Panc1 (cell line): ENCODE results near the gene KIRREL3. TPM values are rescaled to one million over a fixed set of nuclear protein-coding genes. Genes with fewer than 3 reads are reported as not detected.

ENCODE experiments used
- ATAC-seq: fragments of 200-7000 bp; cut with Tn5 transposase; 2 replicates; pipeline ENCODE4 v1.9.1; 2020; ENCODE audit warnings: mild to moderate bottlenecking, moderate library complexity
- BruUV-seq: library from RNA; stranded (reverse); fragments of 400-500 nt; replicated peaks from 2 replicates; lab custom pipeline; 2021; lab: Mats Ljungman, UMichigan
- CTCF ChIA-PET: fragments of 300-600 bp; sonication (Branson Sonifier 250); formaldehyde crosslinking; loops from one replicate; lab custom pipeline; 2022; ENCODE audit warnings: antibody characterized with exemption; lab: Charles Lee
- POLR2A ChIA-PET: fragments of 300-600 bp; sonication (Branson Sonifier 250); formaldehyde crosslinking; loops from one replicate; lab custom pipeline; 2022; ENCODE audit warnings: antibody characterized with exemption; lab: Charles Lee
- DNase-seq: peaks from one replicate; pipeline ENCODE4 v3.0.0-alpha.2; 2010; ENCODE audit warnings: low read depth, low spot score
- H3K27ac ChIP-seq: 2 replicates; pipeline ENCODE4 v1.5.1; 2011; ENCODE audit warnings: mild to moderate bottlenecking, low read length, inconsistent platforms
- H3K27me3 ChIP-seq: fragments of 200-500 bp; sonication (Bioruptor generic); 2 replicates; pipeline ENCODE4 v1.6.0; 2014; ENCODE audit warnings: low read length, inconsistent platforms; ENCODE audit not compliant: control insufficient read depth, insufficient read depth
- H3K36me3 ChIP-seq: fragments of 200-500 bp; sonication (Bioruptor generic); 2 replicates; pipeline ENCODE4 v1.5.1; 2014; ENCODE audit warnings: inconsistent platforms, mild to moderate bottlenecking, low read length, moderate library complexity; ENCODE audit not compliant: control insufficient read depth, insufficient read depth
- H3K4me1 ChIP-seq: 2 replicates; pipeline ENCODE4 v1.5.1; 2011; ENCODE audit warnings: inconsistent platforms, mild to moderate bottlenecking, low read length, moderate library complexity; ENCODE audit not compliant: control insufficient read depth, insufficient read depth
- H3K4me3 ChIP-seq, 2 experiments: 2 replicates each; pipeline ENCODE4 v1.5.1; 2011 to 2012; ENCODE audit warnings: low read depth in 2 of 2, low read length in 2 of 2, mild to moderate bottlenecking in 2 of 2, inconsistent platforms in 1 of 2, moderate library complexity in 1 of 2
- H3K9me3 ChIP-seq: fragments of 200-500 bp; sonication (Bioruptor generic); 2 replicates; pipeline ENCODE4 v1.5.1; 2014; ENCODE audit warnings: low read depth, mild to moderate bottlenecking, inconsistent platforms, low read length, moderate library complexity; ENCODE audit not compliant: control insufficient read depth, insufficient read depth
- CTCF ChIP-seq: fragments of 450-650 bp; IDR thresholded peaks from 2 replicates; pipeline ENCODE4 v1.5.1; 2017; ENCODE audit warnings: mild to moderate bottlenecking
- POLR2AphosphoS5 ChIP-seq: IDR thresholded peaks from 2 replicates; pipeline ENCODE4 v1.6.1; 2012; ENCODE audit warnings: mild to moderate bottlenecking, low read depth, low read length, moderate library complexity
- REST ChIP-seq, 2 experiments: IDR thresholded peaks; 2 replicates each; pipeline ENCODE4 v1.6.1; 2011 to 2012; ENCODE audit warnings: low read depth in 2 of 2, control low read depth in 1 of 2, low read length in 1 of 2, mild to moderate bottlenecking in 1 of 2, moderate library complexity in 1 of 2; ENCODE audit not compliant: insufficient read depth in 1 of 2
- SIN3A ChIP-seq: IDR thresholded peaks from 2 replicates; pipeline ENCODE4 v1.6.1; 2012; ENCODE audit warnings: low read depth, mild to moderate bottlenecking, low read length, moderate library complexity, borderline replicate concordance; ENCODE audit not compliant: insufficient read depth
- TCF7L2 ChIP-seq: IDR thresholded peaks from 2 replicates; pipeline ENCODE4 v1.6.1; 2011; ENCODE audit warnings: mild to moderate bottlenecking, low read depth, low read length, inconsistent platforms
- in situ Hi-C: cut with HindIII; loops from 2 replicates; pipeline ENCODE4 v1.10.0; 2016; ENCODE audit warnings: low sequenced_read_pairs, low pct_unique_long_range_greater_than_20kb
- intact Hi-C: fragments of 100-400 bp; cut with micrococcal nuclease; formaldehyde crosslinking; loops from one replicate; pipeline ENCODE4 v1.10.0; 2022; ENCODE audit not compliant: unreplicated experiment
- total RNA-seq: library from RNA; stranded (reverse); gene quantifications from one replicate; pipeline ENCODE4 v1.2.1, GENCODE V29; 2021; ENCODE audit not compliant: unreplicated experiment

The KIRREL3 gene
- total RNA-seq, 1 experiment from 2014 or later, result 0.36 TPM

- Histone ChIP-seq H3K27ac (no peak overlapping the region), H3K27me3 (no peaks in the 10 kb centered on the region), H3K36me3 (no peaks in the 10 kb centered on the region), H3K4me1 (no peaks in the 10 kb centered on the region), H3K9me3 (no peaks in the 10 kb centered on the region), H3K4me3 (no peak overlapping the region)
- in situ Hi-C loops, result no loop called here
- ATAC-seq (no peak), DNase-seq (no peak)
- no peak for TF ChIP-seq CTCF
- CTCF ChIA-PET, result no interaction called here
- POLR2A ChIA-PET, result no interaction called here
- no TSS peak for BruUV-seq
- intact Hi-C loops, result no loop called here
These were observed 594.2 kb downstream of the KIRREL3 start for GRCh38 chr11:126406368-126406767.

- ChIA-PET POLR2A (no interaction called here), CTCF (no interaction called here)
- Histone ChIP-seq H3K4me3 (no peak overlapping the region), H3K9me3 (no peaks in the 10 kb centered on the region), H3K27ac (no peak overlapping the region), H3K4me1 (no peaks in the 10 kb centered on the region), H3K36me3 (no peaks in the 10 kb centered on the region), H3K27me3 (no peaks in the 10 kb centered on the region)
- TF ChIP-seq CTCF, result no peak
- no peak for TF ChIP-seq SIN3A
- no peak for TF ChIP-seq POLR2AphosphoS5
- TF ChIP-seq TCF7L2, result no peak
- no peak for TF ChIP-seq REST (IDR thresholded peaks at IDR 0.05; ENCODE audit: insufficient read depth in 1 of 2, low read depth in 2 of 2, low read length in 1 of 2)
- no TSS peak for BruUV-seq
- ATAC-seq (no peak), DNase-seq (no peak)
- intact Hi-C loops (no loop called here), in situ Hi-C loops (no loop called here)
These were observed 594.7 kb downstream of the KIRREL3 start for GRCh38 chr11:126405906-126406305.

- DNase-seq, result no peak
- no TSS peak for BruUV-seq
- Histone ChIP-seq H3K36me3 (no peaks in the 10 kb centered on the region), H3K4me1 (no peaks in the 10 kb centered on the region), H3K27ac (no peak overlapping the region), H3K4me3 (no peak overlapping the region), H3K9me3 (no peaks in the 10 kb centered on the region), H3K27me3 (no peaks in the 10 kb centered on the region)
- ChIA-PET CTCF (no interaction called here), POLR2A (no interaction called here)
- in situ Hi-C loops, result no loop called here
- intact Hi-C loops, result no loop called here
- ATAC-seq, result no peak
- TF ChIP-seq TCF7L2, result no peak
- no peak for TF ChIP-seq SIN3A
- no peak for TF ChIP-seq CTCF
- TF ChIP-seq POLR2AphosphoS5, result no peak
- TF ChIP-seq REST (IDR thresholded peaks at IDR 0.05; ENCODE audit: insufficient read depth in 1 of 2, low read depth in 2 of 2, low read length in 1 of 2), result no peak
These were observed 595.2 kb downstream of the KIRREL3 start for GRCh38 chr11:126405374-126405773.
